HepG2 (cell line): Measurements from ENCODE around the gene RABGAP1L. TPM values are rescaled to one million over a fixed set of nuclear protein-coding genes. Genes with fewer than 3 reads are reported as not detected.
"Not testable (repeated sequence)": the region's sequence is repeated elsewhere in the genome, so short reads cannot be mapped to it uniquely, and the experiment has no call there.

Experiments used
- ATAC-seq: fragments of 200-7000 bp; cut with Tn5 transposase; 3 replicates; pipeline ENCODE4 v1.9.1; 2020; ENCODE audit warnings: mild to moderate bottlenecking, moderate library complexity
- BruUV-seq: library from RNA; stranded (reverse); fragments of 400-500 nt; replicated peaks from 2 replicates; lab custom pipeline; 2021; lab: Mats Ljungman, UMichigan
- CTCF ChIA-PET: fragments of 300-600 bp; formaldehyde crosslinking; extraction: SDS; loops from one replicate; lab custom pipeline; 2021; ENCODE audit warnings: low total read pairs, inconsistent platforms, low intra/inter-chr PET ratio; lab: Yijun Ruan, JAX
- POLR2A ChIA-PET: fragments of 350-600 bp; sonication (Branson Sonifier 250); formaldehyde crosslinking; loops from one replicate; lab custom pipeline; 2020; ENCODE audit warnings: antibody characterized with exemption, inconsistent platforms; lab: Yijun Ruan, JAX
- DNase-seq: peaks from one replicate; pipeline ENCODE4 v3.0.0-alpha.2; 2015; ENCODE audit warnings: low spot score
- FAIRE-seq: peaks from 3 replicates; lab custom pipeline; 2011; peaks lifted over from hg19 to GRCh38; lab: Jason Lieb, UNC
- H2AFZ ChIP-seq: one replicate; pipeline ENCODE4 v1.6.1; 2011; ENCODE audit warnings: low read length, inconsistent platforms
- H3K27ac ChIP-seq: fragments of 300-600 bp; 3 replicates; pipeline ENCODE4 v1.8.0; 2011; ENCODE audit warnings: mixed run types, mild to moderate bottlenecking, mixed read lengths, low read length, inconsistent platforms; ENCODE audit not compliant: insufficient read depth; ENCODE audit errors: extremely low read length
- H3K27me3 ChIP-seq, 2 experiments: fragments of 200-600 bp in 1 of 2; 2 replicates in 1 of 2; 3 replicates in 1 of 2; pipeline versions ENCODE4 v1.6.0 to v1.8.0; 2011; ENCODE audit warnings: low read length in 2 of 2, mild to moderate bottlenecking in 2 of 2, moderate library complexity in 2 of 2, inconsistent platforms in 1 of 2; ENCODE audit not compliant: insufficient read depth in 2 of 2, control insufficient read depth in 1 of 2
- H3K36me3 ChIP-seq, 2 experiments: fragments of 200-600 bp in 1 of 2; replicated peaks in 1 of 2; 2 replicates in 1 of 2; 3 replicates in 1 of 2; pipeline versions ENCODE4 v1.5.1 to v1.8.0; 2011; ENCODE audit warnings: low read length in 2 of 2, inconsistent platforms in 1 of 2; ENCODE audit not compliant: insufficient read depth in 2 of 2, control insufficient read depth in 1 of 2
- H3K4me1 ChIP-seq: 2 replicates; pipeline ENCODE4 v1.5.1; 2012; ENCODE audit warnings: low read length, inconsistent platforms; ENCODE audit not compliant: insufficient read depth
- H3K4me2 ChIP-seq: 2 replicates; pipeline ENCODE4 v1.6.0; 2011; ENCODE audit warnings: low read depth, low read length, inconsistent platforms
- H3K4me3 ChIP-seq, 3 experiments: fragments of 200-600 bp in 1 of 3; sonication (generic), shearing (Covaris generic) in 1 of 3; replicated peaks in 1 of 3; 2 replicates each; pipeline ENCODE4 v1.5.1; 2011 to 2016; ENCODE audit warnings: low read length in 3 of 3, inconsistent platforms in 2 of 3, low read depth in 2 of 3, mild to moderate bottlenecking in 2 of 3, control low read depth in 1 of 3, mixed read lengths in 1 of 3; ENCODE audit not compliant: insufficient read depth in 1 of 3
- H3K79me2 ChIP-seq: one replicate; pipeline ENCODE4 v1.6.1; 2011; ENCODE audit warnings: low read length, inconsistent platforms; ENCODE audit not compliant: insufficient read depth
- H3K9ac ChIP-seq: 2 replicates; pipeline ENCODE4 v1.6.0; 2011; ENCODE audit warnings: mild to moderate bottlenecking, low read depth, low read length, inconsistent platforms; ENCODE audit not compliant: insufficient read depth
- H3K9me3 ChIP-seq: 2 replicates; pipeline ENCODE4 v1.5.1; 2012; ENCODE audit warnings: mild to moderate bottlenecking, low read length
- H4K20me1 ChIP-seq: 2 replicates; pipeline ENCODE4 v1.6.0; 2011; ENCODE audit warnings: inconsistent platforms, mild to moderate bottlenecking, low read length, moderate library complexity; ENCODE audit not compliant: insufficient read depth
- SMC3 ChIP-seq: IDR thresholded peaks from 2 replicates; pipeline ENCODE4 v1.6.1; 2011; ENCODE audit warnings: low read length, improper control_type of control experiment
- STAG1 ChIP-seq: sonication (generic); formaldehyde crosslinking; IDR thresholded peaks from 2 replicates; pipeline ENCODE4 v1.4.0; 2020; ENCODE audit warnings: missing genetic modification reagents
- ZFP91 ChIP-seq: sonication (generic); formaldehyde crosslinking; IDR thresholded peaks from 2 replicates; pipeline ENCODE4 v1.9.0; 2022; ENCODE audit warnings: missing genetic modification reagents, mild to moderate bottlenecking, borderline replicate concordance
- ZNF576 ChIP-seq: sonication (generic); formaldehyde crosslinking; IDR thresholded peaks from 2 replicates; pipeline ENCODE4 v1.4.0; 2020; ENCODE audit warnings: mild to moderate bottlenecking, missing genetic modification reagents
- WGBS: methylation state at CpG from one replicate; pipeline ENCODE4 v1.1.6; 2017; ENCODE audit warnings: low lambda C conversion rate; 5-methylcytosine and 5-hydroxymethylcytosine counted together
- in situ Hi-C: cut with HindIII; loops from 2 replicates; pipeline ENCODE4 v1.10.0; 2017; ENCODE audit warnings: low pct_unique_long_range_greater_than_20kb; ENCODE audit not compliant: extremely low pct_ligation_motif_present
- intact Hi-C: fragments of 100-400 bp; cut with micrococcal nuclease; formaldehyde crosslinking; loops from one replicate; pipeline ENCODE4 v1.10.0; 2022; ENCODE audit not compliant: unreplicated experiment
- polyA plus RNA-seq, 8 experiments: library from polyadenylated mRNA; depleted of rRNA in 3 of 8; stranded (reverse) in 7 of 8; unstranded in 1 of 8; fragments of >200 nt; fragmentation: Illumina TruSeq in 4 of 8; extraction: Trizol in 4 of 8; gene quantifications; 2 replicates each; pipeline versions ENCODE4 v1.2.1 to v1.2.3, GENCODE V29; 2011 to 2016; ENCODE audit warnings: low read depth in 4 of 8, missing spikeins in 1 of 8, mixed read lengths in 1 of 8; ENCODE audit not compliant: insufficient read depth in 1 of 8
- total RNA-seq, 5 experiments: library from RNA; depleted of rRNA; stranded (reverse); fragments of >200 nt; fragmentation: Illumina TruSeq; extraction: Trizol; gene quantifications; 2 replicates each; pipeline ENCODE4 v1.2.3, GENCODE V29; 2016; ENCODE audit warnings: low read depth in 1 of 5
- TF ChIP-seq, protein P1 (sequence below): sonication (generic); formaldehyde crosslinking; IDR thresholded peaks from 2 replicates; pipeline ENCODE4 v1.5.0; 2020; ENCODE audit warnings: mild to moderate bottlenecking, missing genetic modification reagents, moderate library complexity
- TF ChIP-seq, protein P2 (sequence below): sonication (generic); formaldehyde crosslinking; IDR thresholded peaks from 2 replicates; pipeline ENCODE4 v1.5.1; 2020; ENCODE audit warnings: mild to moderate bottlenecking, moderate library complexity, missing genetic modification reagents

The RABGAP1L gene
- total and polyA plus RNA-seq, 2 of the 13 experiments (the other 11 are each of a cell fraction or from before 2014, with no cell fraction given): 7.9 to 22.6 TPM

GRCh38 chr1:174144397-174144783, 14.9 kb upstream of the RABGAP1L start:
- H4K20me1 ChIP-seq, POLR2A ChIA-PET, H3K27me3 ChIP-seq, CTCF ChIA-PET, H2AFZ ChIP-seq, H3K36me3 ChIP-seq, in situ Hi-C loops, FAIRE-seq, H3K27ac ChIP-seq, H3K79me2 ChIP-seq, BruUV-seq, H3K9me3 ChIP-seq, H3K4me1 ChIP-seq, H3K9ac ChIP-seq: not testable (repeated sequence)
- DNase-seq (peak; percentile 19), ATAC-seq (peak; percentile 73)
- intact Hi-C loops: loop anchor here (1.0 kb wide), 1 partner anchor 73 kb away; no protein-coding TSS in a partner anchor
- peak overlapping the region; percentile 70 for H3K4me2 ChIP-seq
- TF ChIP-seq, protein P1, sequence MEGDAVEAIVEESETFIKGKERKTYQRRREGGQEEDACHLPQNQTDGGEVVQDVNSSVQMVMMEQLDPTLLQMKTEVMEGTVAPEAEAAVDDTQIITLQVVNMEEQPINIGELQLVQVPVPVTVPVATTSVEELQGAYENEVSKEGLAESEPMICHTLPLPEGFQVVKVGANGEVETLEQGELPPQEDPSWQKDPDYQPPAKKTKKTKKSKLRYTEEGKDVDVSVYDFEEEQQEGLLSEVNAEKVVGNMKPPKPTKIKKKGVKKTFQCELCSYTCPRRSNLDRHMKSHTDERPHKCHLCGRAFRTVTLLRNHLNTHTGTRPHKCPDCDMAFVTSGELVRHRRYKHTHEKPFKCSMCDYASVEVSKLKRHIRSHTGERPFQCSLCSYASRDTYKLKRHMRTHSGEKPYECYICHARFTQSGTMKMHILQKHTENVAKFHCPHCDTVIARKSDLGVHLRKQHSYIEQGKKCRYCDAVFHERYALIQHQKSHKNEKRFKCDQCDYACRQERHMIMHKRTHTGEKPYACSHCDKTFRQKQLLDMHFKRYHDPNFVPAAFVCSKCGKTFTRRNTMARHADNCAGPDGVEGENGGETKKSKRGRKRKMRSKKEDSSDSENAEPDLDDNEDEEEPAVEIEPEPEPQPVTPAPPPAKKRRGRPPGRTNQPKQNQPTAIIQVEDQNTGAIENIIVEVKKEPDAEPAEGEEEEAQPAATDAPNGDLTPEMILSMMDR: peak; percentile 70
- TF ChIP-seq SMC3: peak; percentile 19; the same call in 1 of the 2 replicates
- TF ChIP-seq STAG1 (CRISPR knock-in tag): peak; percentile 65
- peak; percentile 21; the same call in 1 of the 2 replicates for TF ChIP-seq ZFP91 (CRISPR knock-in tag)
- peak; percentile 76; the same call in 1 of the 2 replicates for TF ChIP-seq ZNF576 (CRISPR knock-in tag)
- TF ChIP-seq, protein P2, sequence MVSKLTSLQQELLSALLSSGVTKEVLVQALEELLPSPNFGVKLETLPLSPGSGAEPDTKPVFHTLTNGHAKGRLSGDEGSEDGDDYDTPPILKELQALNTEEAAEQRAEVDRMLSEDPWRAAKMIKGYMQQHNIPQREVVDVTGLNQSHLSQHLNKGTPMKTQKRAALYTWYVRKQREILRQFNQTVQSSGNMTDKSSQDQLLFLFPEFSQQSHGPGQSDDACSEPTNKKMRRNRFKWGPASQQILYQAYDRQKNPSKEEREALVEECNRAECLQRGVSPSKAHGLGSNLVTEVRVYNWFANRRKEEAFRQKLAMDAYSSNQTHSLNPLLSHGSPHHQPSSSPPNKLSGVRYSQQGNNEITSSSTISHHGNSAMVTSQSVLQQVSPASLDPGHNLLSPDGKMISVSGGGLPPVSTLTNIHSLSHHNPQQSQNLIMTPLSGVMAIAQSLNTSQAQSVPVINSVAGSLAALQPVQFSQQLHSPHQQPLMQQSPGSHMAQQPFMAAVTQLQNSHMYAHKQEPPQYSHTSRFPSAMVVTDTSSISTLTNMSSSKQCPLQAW (CRISPR knock-in tag): 0 out of 2 replicates have a peak, but pooled peaks have one; percentile 4
- peak overlapping the region; percentile 34 to 60 (median 42); a peak in 5 of 6 replicates for H3K4me3 ChIP-seq
- no CpG with 5 or more reads among the region's 3 CpGs for WGBS
